Small intestine (tissue), 7 donors: ENCODE measurements around the gene LTF. TPM values are rescaled to one million over a fixed set of nuclear protein-coding genes. Genes with fewer than 3 reads are reported as not detected.
A peak's percentile ranks its signal among the peaks of the same experiment; 100 is the strongest.
"Not testable (repeated sequence)": the region's sequence is repeated elsewhere in the genome, so short reads cannot be mapped to it uniquely, and the experiment has no call there.

Experiments used
- DNase-seq, 2 donors: peaks; one replicate each; pipeline versions ENCODE4 v3.0.0 to v3.0.0-alpha.2; 2013
- FAIRE-seq: peaks from 2 replicates; lab custom pipeline; 2012; peaks lifted over from hg19 to GRCh38; lab: Jason Lieb, UNC
- H3K27ac ChIP-seq, 3 donors: one replicate each; pipeline ENCODE4 v1.5.1; 2013; ENCODE audit warnings: low read length in 2 of 3, mild to moderate bottlenecking in 2 of 3, control low read depth in 1 of 3, inconsistent platforms in 1 of 3, low read depth in 1 of 3, moderate library complexity in 1 of 3
- H3K27me3 ChIP-seq, 3 donors: one replicate each; pipeline ENCODE4 v1.6.1; 2013; ENCODE audit warnings: low read length in 3 of 3, inconsistent platforms in 1 of 3; ENCODE audit not compliant: control insufficient read depth in 3 of 3, insufficient read depth in 3 of 3
- H3K36me3 ChIP-seq, 3 donors: one replicate each; pipeline ENCODE4 v1.6.1; 2013; ENCODE audit warnings: low read length in 3 of 3, inconsistent platforms in 1 of 3, low read depth in 1 of 3, mild to moderate bottlenecking in 1 of 3, moderate library complexity in 1 of 3; ENCODE audit not compliant: control insufficient read depth in 3 of 3, insufficient read depth in 2 of 3
- H3K4me1 ChIP-seq, 3 donors: one replicate each; pipeline ENCODE4 v1.6.1; 2013; ENCODE audit warnings: low read length in 2 of 3, inconsistent platforms in 1 of 3, low read depth in 1 of 3, mild to moderate bottlenecking in 1 of 3, moderate library complexity in 1 of 3; ENCODE audit not compliant: control insufficient read depth in 3 of 3, insufficient read depth in 2 of 3
- H3K4me3 ChIP-seq, 3 donors: one replicate each; pipeline ENCODE4 v1.5.1; 2013; ENCODE audit warnings: low read length in 3 of 3, control low read depth in 1 of 3, inconsistent platforms in 1 of 3, low read depth in 1 of 3, mild to moderate bottlenecking in 1 of 3, moderate library complexity in 1 of 3
- H3K9me3 ChIP-seq, 2 donors: one replicate each; pipeline ENCODE4 v1.6.1; 2013; ENCODE audit warnings: low read depth in 1 of 2, low read length in 1 of 2; ENCODE audit not compliant: control insufficient read depth in 2 of 2, insufficient read depth in 1 of 2
- WGBS, 3 donors: extraction: QIAGEN DNeasy Blood & Tissue Kit; methylation state at CpG; one replicate each; pipeline ENCODE4 v1.1.7; 2013; 5-methylcytosine and 5-hydroxymethylcytosine counted together
- polyA plus RNA-seq, 4 donors: library from polyadenylated mRNA; stranded (reverse) in 3 of 4; unstranded in 1 of 4; fragments of 200-250 nt in 3 of 4; fragments of 120-200 nt in 1 of 4; gene quantifications; one replicate each; pipeline versions ENCODE4 v1.2.1 to v1.2.3, GENCODE V29; 2013
- donor health status: healthy with polysubstance abuse.
- donor health status: control.
- donor health status: control.
- donor health status: Bipolar disorder and iron deficiency.
- donor health status: healthy.

LTF gene
- polyA plus RNA-seq, 4 donors, result 0.22 to 6.0 (median 1.5) TPM

DNA sequence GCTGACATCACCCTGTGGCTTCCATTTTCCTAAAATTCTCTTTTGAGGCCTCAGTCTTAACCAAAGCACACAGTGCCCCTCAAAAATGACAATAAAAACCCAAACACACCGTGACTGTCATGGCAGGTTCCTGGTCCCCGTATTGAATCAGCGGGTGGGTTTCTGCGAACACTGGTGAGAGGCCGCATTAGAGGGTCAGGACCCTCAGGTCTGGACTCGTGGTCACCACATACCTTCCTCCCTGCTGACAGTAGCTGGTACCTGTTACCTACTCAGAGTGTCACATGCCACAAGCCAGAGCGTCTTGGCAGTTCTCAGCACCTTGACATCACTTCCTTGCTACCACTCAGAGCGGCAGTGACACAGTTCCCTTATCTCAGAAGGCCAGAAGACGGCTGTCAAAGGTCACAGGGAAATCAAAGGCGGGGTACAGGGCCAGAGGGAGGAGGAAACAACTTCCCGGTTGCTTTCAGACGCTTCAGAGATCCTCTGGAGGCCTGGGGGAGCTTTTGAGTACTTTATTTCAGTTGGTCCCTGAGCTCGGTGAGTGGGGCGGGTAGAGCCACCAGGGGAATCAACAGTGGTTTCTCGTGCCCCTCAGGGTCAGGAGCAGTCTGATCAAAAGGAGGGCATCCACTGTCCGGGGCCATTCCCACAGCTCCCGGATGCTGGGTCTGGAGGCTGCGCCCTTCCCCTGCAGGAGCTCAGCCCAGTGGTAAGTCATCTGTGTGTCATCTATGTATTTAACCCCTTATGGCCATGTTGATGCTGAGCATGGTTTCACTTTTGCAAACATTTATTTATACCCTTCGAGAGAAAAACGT, 57.7 kb downstream of the LTF start, which contains the start of the genes CCR5AS and CCRL2:
TSS of gene CCR5AS (minus strand) at position 279 of the 824 bp plus-strand sequence.
TSS of gene CCRL2 (plus strand) at position 472 of the 824 bp plus-strand sequence. CDS start 821 bp downstream, outside the sequence.
- Histone ChIP-seq H3K36me3 (peaks cover 0 to 12% (median 0%) of the 10 kb centered on the region in 3 donors), H3K27me3 (no peaks in the 10 kb centered on the region), H3K9me3 (no peaks in the 10 kb centered on the region), H3K4me3 (peak within 1 kb of the TSS; percentile 38 to 60 (median 57)), H3K4me1 (peaks cover 4 to 43% (median 14%) of the 10 kb centered on the region in 3 donors), H3K27ac (peak within 1 kb of the TSS; percentile 95 to 99 (median 98))
- FAIRE-seq, result no peak
- peak; percentile 95 to 98 for DNase-seq
- 12 to 25% (median 12%) methylated on average over 20 of the region's 20 CpGs for WGBS, 3 donors

DNA sequence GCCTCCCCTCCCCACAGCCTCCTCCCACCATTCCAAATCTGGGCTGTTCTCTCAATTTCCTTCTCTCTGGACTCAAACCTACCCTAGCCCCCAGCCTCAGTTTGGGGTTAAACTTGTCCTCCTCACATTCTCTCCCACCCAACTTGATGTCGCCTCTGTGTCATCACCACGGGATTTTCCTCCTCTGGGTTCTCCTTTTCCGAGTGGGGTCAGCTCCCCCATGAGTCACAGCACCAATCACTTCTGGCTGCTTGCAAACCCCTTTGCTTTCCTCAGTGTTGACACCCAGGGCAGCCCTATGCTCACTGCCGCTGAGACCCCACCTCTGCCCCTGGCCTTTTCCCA, 58.3 kb downstream of the LTF start:
- 59 to 72% (median 68%) methylated on average over 4 of the region's 4 CpGs for WGBS, 3 donors
- Histone ChIP-seq H3K4me1 (peaks cover 4 to 43% (median 14%) of the 10 kb centered on the region in 3 donors), H3K27me3 (no peaks in the 10 kb centered on the region), H3K27ac (peak overlapping the region; percentile 95 to 99 (median 98)), H3K36me3 (peaks cover 0 to 12% (median 0%) of the 10 kb centered on the region in 3 donors), H3K9me3 (no peaks in the 10 kb centered on the region), H3K4me3 (peak overlapping the region in 1 of 3 donors; percentile 42)
- no peak for DNase-seq
- FAIRE-seq, result no peak

DNA sequence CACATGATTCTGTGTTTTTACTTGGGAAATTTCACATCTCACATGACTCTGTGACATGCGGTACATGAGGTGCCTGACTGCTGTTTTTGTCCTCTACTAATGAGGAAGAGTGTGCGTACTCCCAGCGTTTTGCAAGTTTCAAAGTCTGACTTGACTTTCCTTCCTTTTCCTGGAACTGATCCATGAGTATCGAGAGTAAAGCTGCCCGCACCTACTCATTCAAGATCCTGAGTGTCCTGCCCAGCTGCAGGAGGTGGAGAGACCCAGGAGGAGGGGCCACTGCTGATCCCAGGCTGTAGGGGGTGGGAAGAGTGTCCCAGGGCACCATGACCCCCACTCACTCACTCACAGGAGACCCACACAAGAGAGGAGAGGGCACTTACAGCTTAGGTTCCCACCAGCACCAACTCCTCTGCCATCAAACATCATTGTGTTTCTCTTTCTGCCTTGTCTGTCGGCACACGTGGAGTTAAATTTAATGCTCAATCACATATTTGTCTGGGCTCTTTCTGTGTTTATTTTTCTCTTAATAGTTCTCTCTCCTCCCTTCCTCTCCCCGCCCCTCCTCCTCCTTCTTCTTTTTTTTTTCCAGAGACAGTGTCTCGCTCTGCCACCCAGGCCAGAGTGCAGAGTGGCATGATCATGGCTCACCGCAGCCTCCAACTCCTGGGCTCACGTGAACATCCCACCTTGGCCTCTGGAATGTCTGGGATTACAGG, 59.2 kb downstream of the LTF start:
- H3K4me3 ChIP-seq, result peak overlapping the region in 1 of 3 donors; percentile 22
- no peaks in the 10 kb centered on the region for H3K27me3 ChIP-seq
- H3K9me3 ChIP-seq, result no peaks in the 10 kb centered on the region
- FAIRE-seq, result no peak
- peaks cover 0 to 12% (median 0%) of the 10 kb centered on the region in 3 donors for H3K36me3 ChIP-seq
- DNase-seq, result peak; percentile 93 to 97
- H3K4me1 ChIP-seq, result peaks cover 4 to 43% (median 14%) of the 10 kb centered on the region in 3 donors
- H3K27ac ChIP-seq, result peak overlapping the region; percentile 95 to 99 (median 98)
- WGBS, 3 donors, result 5 to 30% (median 23%) methylated on average over 11 of the region's 11 CpGs

DNA sequence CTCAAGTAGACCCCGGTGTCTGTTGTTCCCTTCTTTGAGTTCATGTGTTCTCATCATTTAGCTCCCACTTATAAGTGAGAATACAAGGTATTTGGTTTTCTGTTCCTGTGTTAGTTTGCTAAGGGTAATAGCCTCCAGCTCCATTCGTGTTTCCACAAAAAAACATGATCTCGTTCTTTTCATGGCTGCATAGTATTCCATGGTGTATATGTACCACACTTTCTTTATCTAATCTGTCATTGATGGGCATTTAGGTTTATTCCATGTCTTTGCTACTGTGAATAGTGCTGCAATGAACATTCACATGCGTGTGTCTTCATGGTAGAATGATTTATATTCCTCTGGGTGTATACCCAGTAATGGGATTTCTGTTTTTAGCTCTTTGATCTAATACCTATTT, 61.8 kb downstream of the LTF start:
- H3K27ac ChIP-seq, H3K27me3 ChIP-seq, H3K4me3 ChIP-seq, FAIRE-seq, DNase-seq, H3K9me3 ChIP-seq, H3K36me3 ChIP-seq: not testable (repeated sequence)
- WGBS, 3 donors, result 94 to 97% (median 96%) methylated on average over 4 of the region's 4 CpGs
- H3K4me1 ChIP-seq, result peaks cover 2 to 38% (median 18%) of the 10 kb centered on the region in 3 donors

DNA sequence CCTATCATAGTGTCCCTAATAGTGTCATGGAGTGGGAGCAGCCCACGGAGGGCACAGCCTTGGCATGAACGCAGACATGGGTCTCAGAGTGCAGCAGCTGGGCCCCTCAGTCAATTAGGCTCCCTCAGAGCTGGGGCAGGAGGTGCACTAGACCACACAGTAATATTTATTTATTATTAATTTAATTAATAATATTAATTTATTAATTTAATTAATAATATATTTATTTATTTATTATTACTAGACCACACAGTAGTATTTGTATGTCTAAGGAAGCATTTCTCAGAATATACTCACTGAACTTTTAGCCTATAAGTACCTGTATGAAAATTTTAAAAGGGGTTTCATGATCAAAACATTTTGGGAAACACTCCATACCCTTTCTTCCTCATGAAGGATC, 63.1 kb downstream of the LTF start:
- H3K4me1 ChIP-seq, result peaks cover 2 to 26% (median 12%) of the 10 kb centered on the region in 3 donors
- no peaks in the 10 kb centered on the region for H3K9me3 ChIP-seq
- FAIRE-seq (no peak), DNase-seq (no peak)
- no peaks in the 10 kb centered on the region for H3K27me3 ChIP-seq
- H3K4me3 ChIP-seq, result no peak overlapping the region
- 92 to 94% (median 92%) methylated on average over 2 of the region's 2 CpGs for WGBS, 3 donors
- H3K36me3 ChIP-seq, result no peaks in the 10 kb centered on the region
- no peak overlapping the region for H3K27ac ChIP-seq

DNA sequence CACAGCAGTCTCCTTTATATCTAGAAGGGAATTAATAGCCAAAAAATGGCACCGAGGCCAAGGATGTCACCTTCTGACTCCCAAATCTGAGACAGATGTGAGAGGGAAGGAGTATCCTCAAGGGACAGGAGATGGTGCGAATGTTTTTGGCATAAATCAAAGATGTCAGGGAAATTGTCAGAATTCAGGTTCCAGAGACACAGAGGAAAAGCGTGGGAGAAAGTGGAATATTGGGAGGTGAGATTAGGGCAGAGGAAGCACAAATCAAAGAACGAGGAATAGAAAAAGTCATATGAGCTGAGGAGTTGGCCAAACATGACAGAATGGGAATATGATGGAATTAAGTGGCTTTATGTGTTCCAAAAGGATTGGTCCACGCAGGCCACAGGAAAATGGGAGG, 63.9 kb downstream of the LTF start:
- WGBS, 3 donors, result 93 to 96% (median 96%) methylated on average over 5 of the region's 5 CpGs
- Histone ChIP-seq H3K9me3 (no peaks in the 10 kb centered on the region), H3K4me1 (peaks cover 2 to 19% (median 8%) of the 10 kb centered on the region in 3 donors), H3K27ac (no peak overlapping the region), H3K36me3 (no peaks in the 10 kb centered on the region), H3K4me3 (no peak overlapping the region), H3K27me3 (no peaks in the 10 kb centered on the region)
- FAIRE-seq (no peak), DNase-seq (no peak)

DNA sequence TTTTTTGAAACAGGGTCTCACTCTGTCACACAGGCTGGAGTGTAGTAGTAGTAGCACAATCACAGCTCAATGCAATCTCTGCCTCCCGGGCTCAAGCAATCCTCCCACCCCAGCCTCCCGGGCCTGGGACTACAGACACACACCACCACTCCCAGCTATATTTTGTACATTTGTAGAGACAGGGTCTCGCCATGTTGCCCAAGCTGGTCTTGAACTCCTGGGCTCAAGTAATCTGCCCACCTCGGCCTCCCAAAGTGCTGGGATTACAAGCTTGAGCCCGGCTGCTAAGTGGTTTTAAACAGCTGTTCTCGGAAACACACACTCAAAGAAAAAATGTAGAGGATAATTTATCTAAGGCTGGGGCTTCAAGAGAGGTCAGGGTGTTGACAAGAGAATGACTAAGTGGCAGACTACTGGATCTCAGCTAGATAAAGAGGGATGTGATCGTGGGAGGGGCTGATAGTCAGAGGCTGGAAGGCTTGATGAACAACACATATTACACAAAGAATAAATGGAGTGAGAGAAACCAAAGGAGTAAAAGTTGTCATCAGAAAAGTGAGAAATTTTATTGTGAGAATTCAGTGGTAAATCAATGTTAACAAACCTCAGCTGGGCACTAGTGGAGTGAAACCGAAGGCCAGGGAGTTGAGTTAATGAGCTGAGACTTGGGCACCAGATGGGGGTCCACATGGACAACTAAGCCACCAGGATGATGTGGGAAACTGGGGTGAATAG, 64.5 kb downstream of the LTF start:
- no peaks in the 10 kb centered on the region for H3K36me3 ChIP-seq
- no peaks in the 10 kb centered on the region for H3K27me3 ChIP-seq
- DNase-seq (no peak), FAIRE-seq (no peak)
- H3K9me3 ChIP-seq, result no peaks in the 10 kb centered on the region
- no peak overlapping the region for H3K27ac ChIP-seq
- H3K4me3 ChIP-seq, result no peak overlapping the region
- WGBS, 3 donors, result 76 to 89% (median 79%) methylated on average over 8 of the region's 8 CpGs
- peaks cover 2 to 20% (median 8%) of the 10 kb centered on the region in 3 donors for H3K4me1 ChIP-seq

DNA sequence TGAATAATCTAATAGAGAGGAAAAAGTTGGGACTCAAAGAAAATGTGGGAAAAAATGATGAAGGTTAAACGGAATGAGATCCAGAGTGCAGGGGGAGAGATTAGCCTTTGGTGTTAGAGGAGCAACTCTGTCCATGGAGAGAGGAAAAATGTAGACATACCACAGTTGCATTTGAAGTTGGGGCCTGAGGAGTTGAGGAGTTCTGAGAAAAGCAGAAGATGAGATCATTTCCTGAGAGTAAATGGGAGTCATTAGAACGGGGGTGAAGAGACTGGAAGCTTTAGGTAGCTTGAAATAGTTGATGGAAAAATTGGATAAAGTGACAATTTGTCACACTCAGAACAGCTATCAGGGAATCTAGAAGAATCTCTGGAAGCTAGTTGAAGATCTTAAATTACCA, 65.1 kb downstream of the LTF start:
- WGBS, 3 donors, result 65 to 83% (median 70%) methylated on average over 2 of the region's 2 CpGs

More for the DNA sequence above, 65.1 kb downstream of the LTF start:
- H3K9me3 ChIP-seq, result no peaks in the 10 kb centered on the region
- H3K4me1 ChIP-seq, result peaks cover 0 to 16% (median 6%) of the 10 kb centered on the region in 3 donors
- no peak for DNase-seq
- H3K36me3 ChIP-seq, result no peaks in the 10 kb centered on the region
- H3K27ac ChIP-seq, result no peak overlapping the region
- FAIRE-seq, result no peak
- H3K4me3 ChIP-seq, result no peak overlapping the region
- no peaks in the 10 kb centered on the region for H3K27me3 ChIP-seq
